GM19372 (cell line): ENCODE data around the gene MYOF.
"Not testable (repeated sequence)": the region's sequence is repeated elsewhere in the genome, so short reads cannot be mapped to it uniquely, and the experiment has no call there.

Source experiments
- ATAC-seq: cut with Tn5 transposase; IDR thresholded peaks from one replicate; pipeline ENCODE4 v1.9.1; 2021; ENCODE audit warnings: mild to moderate bottlenecking, low read depth, moderate library complexity; ENCODE audit not compliant: unreplicated experiment

Gene MYOF

DNA sequence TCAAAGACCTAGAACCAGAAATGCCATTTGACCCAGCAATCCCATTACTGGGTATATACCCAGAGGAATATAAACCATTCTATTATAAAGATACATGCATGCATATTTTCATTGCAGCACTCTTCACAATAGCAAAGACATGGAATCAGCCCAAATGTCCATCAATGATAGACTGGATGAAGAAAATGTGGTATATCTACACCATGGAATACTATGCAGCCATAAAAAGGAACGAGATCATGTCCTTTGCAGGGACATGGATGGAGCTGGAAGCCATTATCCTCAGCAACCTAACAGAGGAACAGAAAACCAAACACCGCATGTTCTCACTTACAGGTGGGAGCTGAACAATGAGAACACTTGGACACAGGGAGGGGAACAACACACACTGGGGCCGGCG lies 123.7 kb downstream of the MYOF start:
- not testable (repeated sequence) for ATAC-seq

DNA sequence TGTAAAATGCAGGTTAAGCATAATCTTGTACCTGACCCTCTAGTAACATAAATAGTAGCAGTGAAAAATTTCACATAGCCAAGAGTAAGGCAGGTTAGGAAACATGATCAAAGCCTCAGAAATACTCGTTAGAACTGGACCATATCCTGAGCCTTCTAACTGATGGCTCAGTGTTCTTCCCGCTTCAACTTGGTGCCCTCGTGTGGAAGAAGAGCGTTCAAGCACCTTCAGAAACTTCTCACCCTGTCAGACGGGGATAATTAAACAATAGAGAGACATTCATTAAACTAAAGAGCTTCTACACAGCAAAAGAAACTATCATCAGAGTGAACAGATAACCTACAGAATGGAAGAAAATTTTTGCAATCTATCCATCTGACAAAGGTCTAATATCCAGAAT lies 124.5 kb downstream of the MYOF start:
- no peak for ATAC-seq

DNA sequence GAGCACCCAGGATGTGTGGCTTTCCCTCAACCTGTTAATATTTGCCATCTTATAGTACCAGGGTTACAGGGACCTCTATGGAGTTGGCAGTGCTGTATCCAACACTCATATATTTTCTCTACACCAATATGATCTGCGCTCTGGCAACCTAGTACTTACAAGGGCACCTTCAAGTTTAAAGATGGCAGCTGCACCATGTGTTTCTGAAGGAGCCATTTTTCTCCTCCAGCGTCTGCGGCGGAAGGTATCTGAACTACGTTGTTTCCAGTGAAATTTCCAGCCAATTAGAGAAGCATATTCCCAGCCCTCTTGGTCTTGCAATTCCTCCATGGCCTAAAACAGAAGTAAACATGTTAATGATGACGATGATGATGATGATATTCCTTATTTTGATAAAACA lies 125.6 kb downstream of the MYOF start:
- ATAC-seq: no peak

DNA sequence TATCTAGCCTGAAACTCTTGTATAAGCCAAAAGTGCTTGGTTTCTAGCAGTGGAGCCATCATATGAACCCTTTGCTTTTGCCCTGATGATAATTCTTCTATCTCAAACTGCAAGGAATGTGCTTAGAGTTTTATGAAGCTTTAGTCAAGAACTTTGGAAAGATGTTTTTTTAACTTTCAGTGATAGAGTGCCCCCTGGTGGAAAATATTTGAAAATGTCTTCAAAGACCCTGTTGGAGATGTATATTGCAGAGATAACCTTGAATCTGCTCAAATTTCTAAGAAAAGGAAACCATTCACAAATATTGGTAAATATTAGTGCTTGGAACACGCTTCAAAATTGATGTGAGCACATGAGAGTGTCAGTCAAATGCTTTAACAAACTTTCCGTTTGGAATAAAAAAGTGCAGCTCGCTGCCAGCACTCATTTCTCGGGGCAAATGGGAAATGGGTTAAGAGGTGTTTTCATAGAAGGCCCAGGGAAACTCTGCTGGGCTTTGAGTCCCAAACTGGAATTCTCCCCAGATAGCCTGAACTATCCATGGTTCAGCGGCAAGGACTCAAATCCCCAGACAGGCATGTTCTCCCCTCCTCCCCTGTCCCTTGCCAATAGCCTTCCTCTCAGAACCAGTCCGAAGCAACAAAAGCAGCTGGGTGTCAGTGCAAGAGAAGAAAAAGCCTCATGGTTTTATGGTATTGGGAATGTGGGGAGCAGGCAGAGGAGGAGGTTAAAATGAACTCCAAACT lies 129.3 kb downstream of the MYOF start:
- ATAC-seq: no peak

- ATAC-seq: no peak
Observed at GRCh38 chr10:93346694-93347093, 135.4 kb downstream of the MYOF start.

- ATAC-seq: no peak
Observed at GRCh38 chr10:93346108-93346507, 136.0 kb downstream of the MYOF start.

DNA sequence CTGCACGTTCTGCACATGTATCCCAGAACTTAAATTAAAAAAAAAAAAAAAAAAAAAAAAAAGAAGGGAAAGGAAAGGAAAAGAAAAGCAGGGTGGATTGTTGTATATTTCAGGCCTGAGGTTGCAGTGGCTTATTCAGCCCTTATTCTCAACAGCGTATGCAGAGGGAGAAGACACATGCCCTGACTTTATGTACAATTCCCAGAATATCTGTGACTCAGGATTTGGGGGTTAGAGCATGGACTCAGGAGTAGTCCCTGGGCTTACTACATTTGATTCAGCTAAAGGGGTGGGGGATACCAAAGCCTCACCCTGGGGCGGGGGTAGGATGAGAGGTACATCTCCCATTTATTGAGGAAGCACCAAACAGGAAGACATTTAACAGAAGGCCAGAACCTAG lies 137.4 kb downstream of the MYOF start:
- ATAC-seq: no peak

DNA sequence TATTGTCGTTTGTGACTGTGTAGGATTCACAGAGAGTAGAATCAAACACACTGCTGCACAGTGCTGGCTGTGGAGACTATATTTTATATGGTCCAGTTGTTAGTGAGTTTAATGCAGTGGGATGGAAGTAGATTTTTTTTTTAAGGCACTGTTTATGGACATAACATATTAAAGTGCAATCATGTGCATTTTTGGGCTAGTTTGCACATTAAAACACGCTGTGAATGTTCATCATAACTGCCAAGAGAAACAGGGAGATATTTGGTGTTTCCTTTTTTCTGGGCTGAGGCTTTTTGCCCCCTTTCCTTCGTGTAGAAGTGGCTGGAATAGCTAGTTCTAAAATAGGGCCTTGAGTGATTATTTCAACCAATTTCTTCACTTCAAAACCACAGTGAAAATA lies 139.2 kb downstream of the MYOF start:
- no peak for ATAC-seq

GRCh38 chr10:93342366-93342765 lies 139.8 kb downstream of the MYOF start:
- ATAC-seq: no peak

- no peak for ATAC-seq
Observed at GRCh38 chr10:93337309-93337721, 144.8 kb downstream of the MYOF start.

- no peak for ATAC-seq
Observed at GRCh38 chr10:93336678-93337077, 145.5 kb downstream of the MYOF start.

DNA sequence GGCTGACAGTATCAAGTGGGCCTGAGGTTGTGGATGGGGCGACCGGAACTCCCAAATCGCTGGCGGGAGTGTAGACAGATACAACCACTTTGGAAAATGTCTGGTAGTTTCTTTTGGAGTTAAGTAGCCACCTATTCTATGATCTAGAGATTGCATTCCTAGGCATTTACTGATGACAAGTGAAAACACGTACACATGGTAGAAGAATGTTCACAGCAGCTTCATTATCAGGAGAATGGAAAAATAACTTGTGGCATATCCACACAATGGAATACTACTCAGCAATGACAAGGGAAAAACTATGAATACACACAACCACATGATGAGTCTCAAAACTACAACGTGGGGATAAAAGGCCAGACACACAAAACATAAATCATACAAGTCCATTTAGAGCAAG lies 146.0 kb downstream of the MYOF start:
- no peak for ATAC-seq

DNA sequence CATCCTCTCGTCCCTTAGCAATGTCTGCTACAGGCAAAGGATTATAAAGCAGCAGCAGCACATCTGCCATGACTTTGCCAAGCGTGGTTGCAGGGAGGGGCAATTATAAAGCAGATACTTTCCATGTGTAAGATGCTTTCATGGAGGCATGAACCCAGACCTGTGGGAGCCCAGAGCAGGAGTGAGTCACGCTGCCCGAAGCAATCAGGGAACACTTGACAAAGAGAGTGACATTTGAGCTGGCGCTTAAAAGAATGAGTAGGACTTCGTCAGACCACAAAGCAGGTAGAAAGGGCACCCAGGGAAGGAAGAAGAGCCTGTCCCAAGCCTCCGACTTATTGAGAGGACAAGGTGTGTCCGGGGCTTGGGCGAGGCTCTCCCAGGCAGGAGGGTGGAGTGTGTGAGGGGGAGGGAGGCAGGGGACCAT lies 147.2 kb downstream of the MYOF start:
- ATAC-seq: no peak

DNA sequence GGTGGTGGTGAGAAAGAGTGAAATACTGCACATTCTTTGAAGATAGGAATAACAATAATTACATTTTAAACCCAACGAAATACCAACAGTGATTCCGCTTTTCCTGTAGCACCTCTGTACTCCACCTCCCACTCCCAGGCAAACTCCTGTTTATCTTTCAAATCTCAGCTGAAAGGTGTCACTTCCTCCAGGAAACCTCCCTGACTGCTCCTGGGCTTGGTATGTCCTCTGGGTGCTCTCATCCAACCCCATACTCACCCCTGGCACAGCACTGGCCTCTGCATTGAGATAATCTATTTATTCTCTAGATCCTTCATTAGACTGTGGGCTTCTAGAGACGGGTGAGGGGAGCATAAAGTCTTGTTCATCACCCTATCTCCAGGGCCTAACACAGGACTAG lies 148.0 kb downstream of the MYOF start:
- ATAC-seq: no peak

- ATAC-seq: no peak
Observed at GRCh38 chr10:93333278-93333978, 148.7 kb downstream of the MYOF start.

- no peak for ATAC-seq
Observed at GRCh38 chr10:93330824-93331223, 151.3 kb downstream of the MYOF start.

- ATAC-seq: no peak
Observed at GRCh38 chr10:93319896-93320295, 162.2 kb downstream of the MYOF start.

GRCh38 chr10:93319096-93319495 lies 163.0 kb downstream of the MYOF start:
- ATAC-seq: no peak

GRCh38 chr10:93315246-93315645 lies 166.9 kb downstream of the MYOF start:
- no peak for ATAC-seq

GRCh38 chr10:93314656-93315055 lies 167.5 kb downstream of the MYOF start:
- ATAC-seq: not testable (repeated sequence)

GRCh38 chr10:93313798-93314197 lies 168.3 kb downstream of the MYOF start:
- ATAC-seq: no peak

DNA sequence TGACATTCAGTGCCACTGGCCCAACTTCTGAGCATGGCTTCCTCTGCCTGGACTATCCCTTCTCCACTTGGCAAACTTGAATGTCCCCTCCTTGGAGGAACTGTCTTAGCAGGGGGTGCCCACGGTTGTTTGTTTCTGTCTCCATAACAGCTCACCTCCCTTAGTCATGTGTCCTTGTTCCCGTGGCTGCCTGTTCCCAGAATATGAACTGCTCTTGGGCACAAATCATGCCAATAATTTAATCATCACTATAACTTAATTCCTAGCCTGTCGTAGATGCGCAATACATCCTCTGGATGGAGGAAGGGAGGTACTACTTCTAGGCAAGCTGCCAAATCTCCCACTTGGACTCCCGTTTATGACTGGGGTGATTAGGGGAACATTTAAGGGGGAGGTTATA lies 173.1 kb downstream of the MYOF start:
- ATAC-seq: no peak
